ENCODE data around the gene PUM2.

Gene PUM2

DNA sequence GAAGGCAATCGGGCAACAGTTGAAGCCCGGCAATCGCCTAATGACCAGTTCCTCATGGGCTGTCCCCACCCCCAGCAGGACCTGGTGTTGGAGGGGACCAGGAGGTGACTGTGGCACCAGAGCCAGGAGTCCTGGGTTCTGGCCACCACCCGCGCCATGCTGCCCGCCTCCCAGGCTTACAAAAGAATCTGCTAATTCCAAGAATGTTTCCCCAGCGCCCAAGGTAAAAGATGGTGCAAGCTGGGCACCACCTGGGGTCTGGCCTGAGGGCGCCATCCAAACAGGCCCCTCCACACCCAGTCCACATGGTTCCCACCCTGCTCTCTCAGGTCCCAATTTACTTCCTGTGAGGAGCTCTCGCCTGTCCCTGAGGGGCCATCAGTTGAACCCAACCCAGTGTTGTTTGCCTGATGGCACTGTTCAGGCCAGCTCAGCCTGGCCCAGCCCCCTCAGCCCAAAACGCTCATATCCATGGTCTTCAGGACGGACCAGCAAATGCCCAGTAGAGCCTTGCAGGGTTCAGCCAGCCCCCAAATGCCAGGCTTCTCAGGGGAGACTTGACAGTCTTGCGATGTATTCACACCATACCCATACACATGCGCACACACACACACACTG, 130.8 kb downstream of the PUM2 start:
- no peaks in the 10 kb centered on the region for H3K36me3 ChIP-seq (ENCODE audit: insufficient read depth, low read length)
- H3K27ac ChIP-seq: no peak overlapping the region
- TF ChIP-seq FOXP2 (optimal IDR thresholded peaks at IDR 0.05; ENCODE audit: control extremely low read depth, extremely low read length, insufficient read depth) (no peak), POLR2AphosphoS5 (IDR thresholded peaks at IDR 0.05; ENCODE audit: borderline replicate concordance, low read depth, low read length) (no peak), EZH2 (IDR thresholded peaks at IDR 0.05) (no peak)
- H3K9ac ChIP-seq (ENCODE audit: insufficient read length): no peak overlapping the region
- no peak for DNase-seq (ENCODE audit: low read depth, low spot score)
- H3K4me3 ChIP-seq: no peak overlapping the region
- no peaks in the 10 kb centered on the region for H3K9me3 ChIP-seq (ENCODE audit: low read depth, low read length)

GRCh38 chr2:20218331-20219320, 132.0 kb downstream of the PUM2 start:
- Histone ChIP-seq H3K36me3 (ENCODE audit: insufficient read depth, low read length) (no peaks in the 10 kb centered on the region), H3K9me3 (ENCODE audit: low read depth, low read length) (no peaks in the 10 kb centered on the region), H3K4me3 (no peak overlapping the region), H3K9ac (ENCODE audit: insufficient read length) (no peak overlapping the region), H3K27ac (no peak overlapping the region)
- TF ChIP-seq POLR2AphosphoS5 (IDR thresholded peaks at IDR 0.05; ENCODE audit: borderline replicate concordance, low read depth, low read length) (no peak), FOXP2 (optimal IDR thresholded peaks at IDR 0.05; ENCODE audit: control extremely low read depth, extremely low read length, insufficient read depth) (no peak), EZH2 (IDR thresholded peaks at IDR 0.05) (no peak)
- DNase-seq (ENCODE audit: low read depth, low spot score): no peak

GRCh38 chr2:20217041-20217970, 133.3 kb downstream of the PUM2 start:
- no peaks in the 10 kb centered on the region for H3K9me3 ChIP-seq (ENCODE audit: low read depth, low read length)
- no peaks in the 10 kb centered on the region for H3K36me3 ChIP-seq (ENCODE audit: insufficient read depth, low read length)
- TF ChIP-seq FOXP2 (optimal IDR thresholded peaks at IDR 0.05; ENCODE audit: control extremely low read depth, extremely low read length, insufficient read depth): no peak
- TF ChIP-seq EZH2 (IDR thresholded peaks at IDR 0.05): no peak
- TF ChIP-seq POLR2AphosphoS5 (IDR thresholded peaks at IDR 0.05; ENCODE audit: borderline replicate concordance, low read depth, low read length): no peak
- no peak overlapping the region for H3K27ac ChIP-seq
- H3K9ac ChIP-seq (ENCODE audit: insufficient read length): no peak overlapping the region
- H3K4me3 ChIP-seq: no peak overlapping the region
- no peak for DNase-seq (ENCODE audit: low read depth, low spot score)

DNA sequence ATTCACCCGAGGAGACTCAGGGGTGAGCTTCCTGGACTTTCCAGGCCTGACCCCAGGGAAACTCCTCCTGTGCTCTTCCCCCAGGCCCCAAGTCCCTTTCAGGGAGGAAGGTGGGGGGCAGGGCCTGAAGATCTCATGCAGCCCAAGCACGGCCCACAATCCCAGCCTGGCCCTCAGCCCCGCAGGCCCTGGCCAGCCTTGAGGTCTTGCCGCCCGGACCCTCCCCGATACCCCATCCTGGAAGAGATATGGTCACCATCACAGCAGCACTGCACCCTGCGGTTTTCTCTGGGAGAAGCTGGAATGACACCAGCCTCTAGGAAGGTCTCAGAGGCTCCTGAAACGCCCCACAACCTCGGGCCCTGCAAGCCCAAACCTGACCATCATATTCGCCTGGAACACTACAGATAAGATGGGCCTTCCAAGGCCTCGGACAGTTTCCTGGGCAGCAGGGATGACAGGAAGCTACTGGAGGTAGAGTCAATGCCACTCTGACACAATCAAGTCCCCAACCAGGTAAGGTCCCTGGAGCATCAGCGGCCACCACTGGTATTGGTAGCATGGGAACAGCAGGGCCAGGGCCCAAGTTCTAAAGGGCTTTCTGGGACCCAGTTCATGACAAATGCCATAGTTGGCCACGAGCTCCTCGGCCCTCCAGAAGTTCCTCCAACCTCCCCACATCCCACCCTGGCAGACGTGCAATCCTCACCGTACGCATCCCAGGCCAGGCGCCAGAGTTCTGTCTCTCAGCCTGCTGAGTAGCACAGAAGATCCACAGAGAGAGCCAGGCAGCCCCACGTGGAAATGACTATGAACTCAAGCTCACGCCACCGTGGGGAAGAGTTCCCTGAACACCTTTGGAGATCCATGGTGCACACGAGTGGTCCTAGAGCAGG, 134.3 kb downstream of the PUM2 start:
- TF ChIP-seq FOXP2 (optimal IDR thresholded peaks at IDR 0.05; ENCODE audit: control extremely low read depth, extremely low read length, insufficient read depth) (no peak), POLR2AphosphoS5 (IDR thresholded peaks at IDR 0.05; ENCODE audit: borderline replicate concordance, low read depth, low read length) (no peak), EZH2 (IDR thresholded peaks at IDR 0.05) (no peak)
- no peak for DNase-seq (ENCODE audit: low read depth, low spot score)
- no peak overlapping the region for H3K4me3 ChIP-seq
- no peaks in the 10 kb centered on the region for H3K36me3 ChIP-seq (ENCODE audit: insufficient read depth, low read length)
- H3K9ac ChIP-seq (ENCODE audit: insufficient read length): no peak overlapping the region
- H3K27ac ChIP-seq: no peak overlapping the region
- no peaks in the 10 kb centered on the region for H3K9me3 ChIP-seq (ENCODE audit: low read depth, low read length)

- no peak for TF ChIP-seq FOXP2 (optimal IDR thresholded peaks at IDR 0.05; ENCODE audit: control extremely low read depth, extremely low read length, insufficient read depth)
- no peak for TF ChIP-seq POLR2AphosphoS5 (IDR thresholded peaks at IDR 0.05; ENCODE audit: borderline replicate concordance, low read depth, low read length)
- TF ChIP-seq EZH2 (IDR thresholded peaks at IDR 0.05): no peak
- Histone ChIP-seq H3K9me3 (ENCODE audit: low read depth, low read length) (no peaks in the 10 kb centered on the region), H3K4me3 (no peak overlapping the region), H3K36me3 (ENCODE audit: insufficient read depth, low read length) (no peaks in the 10 kb centered on the region), H3K27ac (no peak overlapping the region), H3K9ac (ENCODE audit: insufficient read length) (no peak overlapping the region)
- DNase-seq (ENCODE audit: low read depth, low spot score): no peak
Observed at GRCh38 chr2:20215183-20216040, 135.2 kb downstream of the PUM2 start.

DNA sequence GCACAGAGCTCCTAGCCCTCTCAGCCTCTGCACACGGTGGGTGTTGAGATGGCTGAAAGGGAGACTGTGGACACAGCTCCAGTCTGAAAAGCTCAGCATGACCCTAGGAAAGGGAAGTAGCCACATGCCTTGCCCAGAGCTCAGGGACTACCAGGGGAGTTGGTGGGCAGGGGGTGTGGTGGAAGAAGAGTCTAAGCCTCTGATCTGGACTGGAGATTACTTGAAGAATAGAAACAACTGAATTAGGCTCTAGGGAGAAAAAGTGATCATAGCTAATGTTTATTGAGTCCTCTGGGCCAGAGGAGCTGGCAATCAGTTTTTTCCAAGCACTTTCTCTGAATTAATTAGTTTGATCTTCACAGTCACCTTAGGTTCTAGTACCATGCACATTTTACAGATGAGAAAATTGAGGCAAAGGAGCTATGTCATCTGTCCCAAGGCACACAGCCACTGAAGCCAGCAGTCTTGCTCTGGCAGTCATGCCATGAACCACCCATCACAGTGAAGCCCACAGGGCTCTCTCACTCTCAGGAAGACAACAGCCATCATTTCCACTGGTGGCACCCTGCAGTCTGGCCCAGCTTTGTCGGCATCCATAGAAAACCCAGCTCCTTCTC, 136.0 kb downstream of the PUM2 start:
- H3K9ac ChIP-seq (ENCODE audit: insufficient read length): no peak overlapping the region
- DNase-seq (ENCODE audit: low read depth, low spot score): no peak
- no peak overlapping the region for H3K4me3 ChIP-seq
- no peak for TF ChIP-seq FOXP2 (optimal IDR thresholded peaks at IDR 0.05; ENCODE audit: control extremely low read depth, extremely low read length, insufficient read depth)
- no peak for TF ChIP-seq POLR2AphosphoS5 (IDR thresholded peaks at IDR 0.05; ENCODE audit: borderline replicate concordance, low read depth, low read length)
- no peak for TF ChIP-seq EZH2 (IDR thresholded peaks at IDR 0.05)
- H3K9me3 ChIP-seq (ENCODE audit: low read depth, low read length): no peaks in the 10 kb centered on the region
- H3K27ac ChIP-seq: no peak overlapping the region
- H3K36me3 ChIP-seq (ENCODE audit: insufficient read depth, low read length): no peaks in the 10 kb centered on the region
